HEK293T (cell line): Measurements from ENCODE around the gene MVD.

Experiments used
- CTCF ChIA-PET: fragments of 350-600 bp; formaldehyde crosslinking; extraction: SDS; loops from one replicate; lab custom pipeline; 2021; ENCODE audit warnings: antibody characterized with exemption, inconsistent platforms; lab: Yijun Ruan, JAX
- POLR2A ChIA-PET: fragments of 350-600 bp; formaldehyde crosslinking; extraction: SDS; loops from one replicate; lab custom pipeline; 2020; ENCODE audit warnings: antibody characterized with exemption, inconsistent platforms; lab: Yijun Ruan, JAX
- DNase-seq: peaks from one replicate; pipeline ENCODE4 v3.0.0; 2012; ENCODE audit warnings: mixed read lengths; ENCODE audit errors: extremely low spot score
- ARNT ChIP-seq: fragments of 450-650 bp; IDR thresholded peaks from 2 replicates; pipeline ENCODE4 v1.6.1; 2017; ENCODE audit warnings: mild to moderate bottlenecking
- BHLHE40 ChIP-seq: fragments of 450-650 bp; IDR thresholded peaks from 2 replicates; pipeline ENCODE4 v1.6.1; 2016; ENCODE audit warnings: mild to moderate bottlenecking, moderate library complexity, borderline replicate concordance
- CTBP1 ChIP-seq: fragments of 450-650 bp; IDR thresholded peaks from 2 replicates; pipeline ENCODE4 v1.6.1; 2016; ENCODE audit warnings: borderline replicate concordance
- ELF4 ChIP-seq: fragments of 450-650 bp; IDR thresholded peaks from 2 replicates; pipeline ENCODE4 v1.6.1; 2017; ENCODE audit warnings: antibody characterized with exemption
- FOXA1 ChIP-seq: fragments of 450-650 bp; IDR thresholded peaks from 2 replicates; pipeline ENCODE4 v1.6.1; 2016; ENCODE audit warnings: mild to moderate bottlenecking
- FOXK2 ChIP-seq: fragments of 450-650 bp; IDR thresholded peaks from 2 replicates; pipeline ENCODE4 v1.6.1; 2016; ENCODE audit warnings: mild to moderate bottlenecking
- FOXM1 ChIP-seq: fragments of 450-650 bp; IDR thresholded peaks from 2 replicates; pipeline ENCODE4 v1.6.1; 2017; ENCODE audit warnings: mild to moderate bottlenecking, borderline replicate concordance
- HDGF ChIP-seq: fragments of 450-650 bp; IDR thresholded peaks from 2 replicates; pipeline ENCODE4 v1.6.1; 2017; ENCODE audit warnings: antibody characterized with exemption, borderline replicate concordance
- L3MBTL2 ChIP-seq: fragments of 450-650 bp; conservative IDR thresholded peaks from 2 replicates; pipeline ENCODE4 v1.6.1; 2016; ENCODE audit warnings: mild to moderate bottlenecking
- LEF1 ChIP-seq: fragments of 450-650 bp; IDR thresholded peaks from 2 replicates; pipeline ENCODE4 v1.6.1; 2017; ENCODE audit warnings: mild to moderate bottlenecking, borderline replicate concordance
- NFRKB ChIP-seq: fragments of 450-650 bp; IDR thresholded peaks from 2 replicates; pipeline ENCODE4 v1.6.1; 2016; ENCODE audit warnings: mild to moderate bottlenecking, moderate library complexity
- SP1 ChIP-seq: fragments of 450-650 bp; IDR thresholded peaks from 2 replicates; pipeline ENCODE4 v1.6.1; 2017
- SUZ12 ChIP-seq: fragments of 450-650 bp; IDR thresholded peaks from 2 replicates; pipeline ENCODE4 v1.6.1; 2016; ENCODE audit warnings: mild to moderate bottlenecking
- TARDBP ChIP-seq: fragments of 450-650 bp; IDR thresholded peaks from 2 replicates; pipeline ENCODE4 v1.6.1; 2016
- ZNF384 ChIP-seq: fragments of 450-650 bp; IDR thresholded peaks from 2 replicates; pipeline ENCODE4 v1.6.1; 2016
- TF ChIP-seq, protein P1 (sequence below): fragments of 450-650 bp; IDR thresholded peaks from 2 replicates; pipeline ENCODE4 v1.6.1; 2016

MVD gene

DNA sequence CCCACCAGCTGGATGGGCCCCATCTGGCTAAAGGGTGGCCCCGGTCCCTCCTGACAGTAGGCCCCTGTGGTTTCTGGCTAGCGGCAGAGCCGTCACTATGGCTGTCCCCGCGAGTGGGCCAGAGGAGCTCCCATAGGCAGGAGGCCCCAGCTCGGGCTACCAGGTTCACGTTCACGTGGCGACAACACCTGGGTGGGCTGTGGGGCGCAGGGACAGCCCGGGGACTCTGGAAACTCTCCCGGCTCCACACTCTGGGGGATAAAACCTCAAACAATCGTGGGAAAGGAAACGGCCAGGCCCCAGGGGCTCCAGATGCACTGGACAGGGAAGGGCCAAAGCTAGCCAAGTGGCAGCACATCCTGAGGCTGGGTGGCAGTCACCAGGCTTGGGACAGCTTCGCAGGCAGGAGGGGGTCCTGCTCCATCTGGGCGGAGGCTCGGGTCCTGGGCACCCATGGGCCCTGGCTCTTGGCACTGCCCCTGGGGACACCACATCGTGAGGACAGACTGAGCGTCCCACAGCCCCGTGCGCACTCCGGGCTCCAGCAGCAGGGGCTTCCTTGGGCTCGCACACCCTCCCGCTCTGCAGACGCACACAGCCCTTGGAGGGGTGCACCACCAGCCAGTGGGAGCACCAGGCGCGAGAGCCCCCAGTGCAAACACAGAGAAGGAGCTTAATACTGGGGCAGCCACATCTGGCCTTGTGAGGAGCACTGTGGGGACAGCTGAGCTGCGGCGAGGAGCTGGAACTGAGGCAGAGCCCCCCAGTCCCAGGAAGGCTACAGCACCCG, 38.9 kb upstream of the MVD start:
- ChIA-PET CTCF (no interaction called here), POLR2A (interaction anchor here (0.7 kb wide), 1 partner anchor 10 kb away, joined by 4 read pairs; no protein-coding TSS in a partner anchor)

GRCh38 chr16:88700636-88701482, 38.0 kb upstream of the MVD start:
- DNase-seq: no peak
- ChIA-PET CTCF (no interaction called here), POLR2A (interaction anchor here (0.5 to 0.8 kb wide), 3 partner anchors 10 to 38 kb away, joined by 3 to 4 read pairs (median 3); partner anchors contain the start of gene MVD)
- no peak for TF ChIP-seq HDGF
- TF ChIP-seq TARDBP: no peak
- TF ChIP-seq ARNT: no peak
- TF ChIP-seq SUZ12: no peak
- no peak for TF ChIP-seq NFRKB
- no peak for TF ChIP-seq BHLHE40
- no peak for TF ChIP-seq ZNF384
- TF ChIP-seq FOXA1: no peak
- no peak for TF ChIP-seq L3MBTL2
- TF ChIP-seq ELF4: no peak
- TF ChIP-seq LEF1: no peak
- TF ChIP-seq FOXK2: no peak
- TF ChIP-seq, protein P1, sequence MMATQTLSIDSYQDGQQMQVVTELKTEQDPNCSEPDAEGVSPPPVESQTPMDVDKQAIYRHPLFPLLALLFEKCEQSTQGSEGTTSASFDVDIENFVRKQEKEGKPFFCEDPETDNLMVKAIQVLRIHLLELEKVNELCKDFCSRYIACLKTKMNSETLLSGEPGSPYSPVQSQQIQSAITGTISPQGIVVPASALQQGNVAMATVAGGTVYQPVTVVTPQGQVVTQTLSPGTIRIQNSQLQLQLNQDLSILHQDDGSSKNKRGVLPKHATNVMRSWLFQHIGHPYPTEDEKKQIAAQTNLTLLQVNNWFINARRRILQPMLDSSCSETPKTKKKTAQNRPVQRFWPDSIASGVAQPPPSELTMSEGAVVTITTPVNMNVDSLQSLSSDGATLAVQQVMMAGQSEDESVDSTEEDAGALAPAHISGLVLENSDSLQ: no peak
- no peak for TF ChIP-seq SP1
- no peak for TF ChIP-seq CTBP1
- no peak for TF ChIP-seq FOXM1

More for the DNA sequence above, 38.9 kb upstream of the MVD start:
- TF ChIP-seq HDGF: no peak
- TF ChIP-seq L3MBTL2: no peak
- TF ChIP-seq ELF4: no peak
- no peak for TF ChIP-seq LEF1
- TF ChIP-seq FOXA1: no peak
- TF ChIP-seq ZNF384: no peak
- TF ChIP-seq FOXM1: no peak
- no peak for DNase-seq

GRCh38 chr16:88700322-88700635, 37.4 kb upstream of the MVD start:
- ChIA-PET POLR2A (interaction anchor here (0.8 kb wide), 1 partner anchor 37 kb away, joined by 3 read pairs; the partner anchor contains the start of gene MVD), CTCF (no interaction called here)
- no peak for DNase-seq
- TF ChIP-seq ARNT: no peak
- no peak for TF ChIP-seq NFRKB
- no peak for TF ChIP-seq L3MBTL2
- no peak for TF ChIP-seq BHLHE40
- no peak for TF ChIP-seq SUZ12
- TF ChIP-seq TARDBP: no peak
- no peak for TF ChIP-seq ZNF384
- no peak for TF ChIP-seq LEF1
- TF ChIP-seq HDGF: no peak
- TF ChIP-seq SP1: no peak
- no peak for TF ChIP-seq CTBP1

GRCh38 chr16:88699180-88699579, 36.3 kb upstream of the MVD start:
- POLR2A ChIA-PET: no interaction called here
- TF ChIP-seq FOXA1 (no peak), L3MBTL2 (no peak), CTBP1 (no peak), FOXM1 (no peak), HDGF (no peak), ARNT (no peak), BHLHE40 (no peak), TARDBP (no peak)
- CTCF ChIA-PET: no interaction called here
- no peak for DNase-seq

DNA sequence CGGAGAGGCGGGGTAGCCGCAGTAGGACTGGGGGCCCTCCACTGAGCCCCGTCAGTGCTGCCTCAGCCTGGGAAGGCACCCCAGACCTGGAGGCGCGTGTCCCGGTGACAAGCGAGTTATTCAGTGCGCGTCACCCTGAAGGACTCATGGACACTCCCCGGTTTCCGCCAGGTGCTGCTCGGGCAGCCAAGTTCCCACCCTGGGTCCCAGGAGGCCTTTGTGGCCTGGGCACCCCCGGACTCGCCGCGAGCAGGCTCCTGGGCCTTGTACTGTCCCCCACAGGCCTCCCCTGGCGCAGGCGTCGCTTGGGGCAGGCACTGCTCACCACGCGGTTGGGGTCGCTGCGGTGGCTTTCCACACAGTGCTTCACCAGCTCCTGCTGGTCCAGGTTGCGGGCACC, 35.8 kb upstream of the MVD start:
- CTCF ChIA-PET: interaction anchor here (0.6 to 0.8 kb wide), 2 partner anchors 26 to 244 kb away, joined by 3 read pairs; no protein-coding TSS in a partner anchor
- POLR2A ChIA-PET: no interaction called here
- DNase-seq: no peak
- TF ChIP-seq ZNF384 (no peak), ELF4 (no peak), ARNT (no peak), TARDBP (no peak), NFRKB (no peak), FOXM1 (no peak), SP1 (no peak), BHLHE40 (no peak), FOXA1 (no peak), CTBP1 (no peak), FOXK2 (no peak), SUZ12 (no peak), L3MBTL2 (no peak), HDGF (no peak), LEF1 (no peak)
- TF ChIP-seq, protein P1: no peak
